SK-N-MC (cell line): ENCODE data around the gene TCF7L1.

Source experiments
- DNase-seq: peaks from one replicate; pipeline ENCODE4 v3.0.0-alpha.2; 2011; ENCODE audit warnings: low read depth, low spot score
- H3K27ac ChIP-seq: fragments of 200-600 bp; sonication (generic); 2 replicates; pipeline ENCODE4 v1.5.1; 2016; ENCODE audit warnings: mixed run types
- H3K36me3 ChIP-seq: fragments of 200-600 bp; sonication (generic); 2 replicates; pipeline ENCODE4 v1.6.1; 2017; ENCODE audit warnings: antibody characterized with exemption, low read length, mixed read lengths; ENCODE audit not compliant: insufficient read depth
- H3K4me3 ChIP-seq: fragments of 200-600 bp; sonication (generic); 2 replicates; pipeline ENCODE4 v1.5.1; 2016
- H3K9ac ChIP-seq: fragments of 200-600 bp; sonication (generic); 2 replicates; pipeline ENCODE4 v1.8.0; 2017; ENCODE audit warnings: mixed run types, mixed read lengths; ENCODE audit not compliant: insufficient read length
- H3K9me3 ChIP-seq: fragments of 200-600 bp; sonication (generic); 2 replicates; pipeline ENCODE4 v1.6.1; 2017; ENCODE audit warnings: low read depth, mild to moderate bottlenecking, antibody characterized with exemption, low read length, moderate library complexity, mixed read lengths
- EZH2 ChIP-seq: fragments of 200-600 bp; sonication (generic); IDR thresholded peaks from one replicate; pipeline ENCODE4 v1.6.1; 2017; ENCODE audit warnings: antibody characterized with exemption
- FOXP2 ChIP-seq: optimal IDR thresholded peaks from 2 replicates; pipeline ENCODE3; 2011; ENCODE audit warnings: mild to moderate bottlenecking, moderate library complexity; ENCODE audit not compliant: insufficient read depth; ENCODE audit errors: extremely low read length, control extremely low read depth
- POLR2AphosphoS5 ChIP-seq: IDR thresholded peaks from 2 replicates; pipeline ENCODE4 v1.6.1; 2012; ENCODE audit warnings: mild to moderate bottlenecking, low read depth, low read length, borderline replicate concordance

The TCF7L1 gene

GRCh38 chr2:85230679-85231467 is 97.7 kb downstream of the TCF7L1 start:
- no peak overlapping the region for H3K4me3 ChIP-seq
- no peak for TF ChIP-seq POLR2AphosphoS5
- no peak for TF ChIP-seq FOXP2
- no peak for TF ChIP-seq EZH2
- H3K36me3 ChIP-seq, result no peaks in the 10 kb centered on the region
- no peaks in the 10 kb centered on the region for H3K9me3 ChIP-seq
- H3K9ac ChIP-seq, result no peak overlapping the region
- H3K27ac ChIP-seq, result no peak overlapping the region
- DNase-seq, result no peak

- H3K27ac ChIP-seq, result no peak overlapping the region
- no peak for TF ChIP-seq EZH2
- no peak for TF ChIP-seq FOXP2
- TF ChIP-seq POLR2AphosphoS5, result no peak
- no peaks in the 10 kb centered on the region for H3K36me3 ChIP-seq
- no peaks in the 10 kb centered on the region for H3K9me3 ChIP-seq
- no peak for DNase-seq
- no peak overlapping the region for H3K9ac ChIP-seq
- no peak overlapping the region for H3K4me3 ChIP-seq
Observed at GRCh38 chr2:85231468-85231805, 98.2 kb downstream of the TCF7L1 start.

- no peaks in the 10 kb centered on the region for H3K36me3 ChIP-seq
- no peak overlapping the region for H3K9ac ChIP-seq
- DNase-seq, result no peak
- H3K9me3 ChIP-seq, result no peaks in the 10 kb centered on the region
- H3K27ac ChIP-seq, result no peak overlapping the region
- H3K4me3 ChIP-seq, result no peak overlapping the region
- no peak for TF ChIP-seq POLR2AphosphoS5
- TF ChIP-seq FOXP2, result no peak
- TF ChIP-seq EZH2, result no peak
Observed at GRCh38 chr2:85231952-85232351, 98.8 kb downstream of the TCF7L1 start.

- Histone ChIP-seq H3K9ac (no peak overlapping the region), H3K4me3 (no peak overlapping the region), H3K27ac (no peak overlapping the region), H3K36me3 (no peaks in the 10 kb centered on the region), H3K9me3 (no peaks in the 10 kb centered on the region)
- no peak for DNase-seq
- TF ChIP-seq POLR2AphosphoS5, result no peak
- no peak for TF ChIP-seq FOXP2
- no peak for TF ChIP-seq EZH2
Observed at GRCh38 chr2:85234868-85235267, 101.7 kb downstream of the TCF7L1 start.

GRCh38 chr2:85235281-85235680 is 102.1 kb downstream of the TCF7L1 start:
- no peaks in the 10 kb centered on the region for H3K9me3 ChIP-seq
- TF ChIP-seq EZH2 (no peak), POLR2AphosphoS5 (no peak), FOXP2 (no peak)
- no peaks in the 10 kb centered on the region for H3K36me3 ChIP-seq
- no peak overlapping the region for H3K9ac ChIP-seq
- no peak overlapping the region for H3K4me3 ChIP-seq
- no peak for DNase-seq
- no peak overlapping the region for H3K27ac ChIP-seq

- no peaks in the 10 kb centered on the region for H3K36me3 ChIP-seq
- TF ChIP-seq EZH2 (no peak), FOXP2 (no peak), POLR2AphosphoS5 (no peak)
- no peak overlapping the region for H3K9ac ChIP-seq
- no peak overlapping the region for H3K4me3 ChIP-seq
- no peaks in the 10 kb centered on the region for H3K9me3 ChIP-seq
- H3K27ac ChIP-seq, result no peak overlapping the region
- no peak for DNase-seq
Observed at GRCh38 chr2:85236084-85236483, 102.9 kb downstream of the TCF7L1 start.

GRCh38 chr2:85237849-85238565 is 104.8 kb downstream of the TCF7L1 start:
- DNase-seq, result no peak
- no peak overlapping the region for H3K4me3 ChIP-seq
- H3K27ac ChIP-seq, result no peak overlapping the region
- no peaks in the 10 kb centered on the region for H3K36me3 ChIP-seq
- no peak for TF ChIP-seq POLR2AphosphoS5
- no peak for TF ChIP-seq EZH2
- no peak for TF ChIP-seq FOXP2
- H3K9me3 ChIP-seq, result no peaks in the 10 kb centered on the region
- no peak overlapping the region for H3K9ac ChIP-seq

- no peak for TF ChIP-seq POLR2AphosphoS5
- TF ChIP-seq FOXP2, result no peak
- no peak for TF ChIP-seq EZH2
- no peak for DNase-seq
- Histone ChIP-seq H3K9ac (no peak overlapping the region), H3K36me3 (no peaks in the 10 kb centered on the region), H3K9me3 (no peaks in the 10 kb centered on the region), H3K4me3 (no peak overlapping the region), H3K27ac (no peak overlapping the region)
Observed at GRCh38 chr2:85238607-85239006, 105.4 kb downstream of the TCF7L1 start.
